Activated naive CD4-positive, alpha-beta T cell (primary cell): ENCODE measurements around the gene CADM3.
A peak's percentile ranks its signal among the peaks of the same experiment; 100 is the strongest.

ENCODE experiments used
- DNase-seq, 4 experiments: peaks; one replicate each; lab custom pipeline; 2025; lab: John Stamatoyannopoulos, UW

Gene CADM3

GRCh38 chr1:159206110-159206509 lies 34.7 kb downstream of the CADM3 start:
- DNase-seq: no peak

- DNase-seq: no peak
Observed at GRCh38 chr1:159207080-159207479, 35.7 kb downstream of the CADM3 start.

DNA sequence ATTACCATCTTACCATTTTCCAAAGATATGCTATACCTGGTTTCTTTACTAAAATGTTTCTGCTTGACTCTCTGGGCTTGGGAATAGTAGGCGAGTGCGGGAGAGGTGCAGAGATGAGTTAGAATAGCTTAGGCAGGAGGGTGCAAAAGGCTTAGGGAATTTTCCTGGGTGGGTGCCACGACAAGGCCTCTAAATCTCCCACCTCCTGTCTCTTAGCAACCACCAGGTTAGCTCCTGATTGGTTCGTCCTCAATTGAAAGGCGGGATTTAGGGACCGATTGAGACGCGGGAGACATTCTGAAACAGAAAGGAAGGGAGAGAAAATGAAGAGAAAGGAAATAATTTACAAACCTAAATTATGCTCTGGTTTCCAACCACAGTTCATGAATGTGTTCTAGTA lies 36.4 kb downstream of the CADM3 start:
- DNase-seq: no peak

- no peak for DNase-seq
Observed at GRCh38 chr1:159208175-159208825, 36.9 kb downstream of the CADM3 start.

GRCh38 chr1:159209061-159209460 lies 37.6 kb downstream of the CADM3 start:
- no peak for DNase-seq

- peak in 3 of 4 experiments; percentile 9 to 19 (median 14) for DNase-seq
Observed at GRCh38 chr1:159211331-159212136, 40.1 kb downstream of the CADM3 start.

GRCh38 chr1:159212596-159212995 lies 41.2 kb downstream of the CADM3 start:
- no peak for DNase-seq

DNA sequence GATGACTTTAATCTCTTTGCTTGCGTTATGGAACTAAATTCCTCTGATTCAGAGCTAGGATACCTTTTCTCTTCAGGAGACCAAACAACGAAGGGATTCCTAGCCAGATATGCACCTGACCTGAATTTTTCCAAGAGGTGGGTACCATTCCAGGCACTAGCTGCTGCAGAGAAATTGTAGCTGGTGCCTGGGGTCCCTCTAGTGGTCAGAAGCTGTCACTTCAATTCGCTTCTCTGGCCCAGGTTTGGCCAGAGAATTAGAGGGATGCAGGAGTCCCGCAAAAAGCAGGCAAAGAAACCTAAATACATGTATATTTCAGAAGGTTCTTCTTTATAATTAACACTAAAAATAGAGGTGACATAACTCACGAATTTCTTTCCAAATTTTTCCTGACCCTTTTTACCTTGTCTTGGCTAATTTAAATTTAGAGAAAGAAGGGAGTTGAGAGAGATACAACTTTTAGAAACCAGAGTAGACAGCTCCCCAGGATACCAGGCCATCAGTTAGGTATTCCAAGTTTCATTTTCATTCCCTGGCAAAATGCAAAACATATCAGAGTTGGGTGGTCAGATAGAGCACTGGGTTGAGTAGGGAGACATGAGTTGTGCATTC lies 42.8 kb downstream of the CADM3 start:
- DNase-seq: no peak

GRCh38 chr1:159218649-159219636 lies 47.5 kb downstream of the CADM3 start:
- DNase-seq: no peak

GRCh38 chr1:159222075-159222865 lies 50.9 kb downstream of the CADM3 start:
- DNase-seq: no peak

DNA sequence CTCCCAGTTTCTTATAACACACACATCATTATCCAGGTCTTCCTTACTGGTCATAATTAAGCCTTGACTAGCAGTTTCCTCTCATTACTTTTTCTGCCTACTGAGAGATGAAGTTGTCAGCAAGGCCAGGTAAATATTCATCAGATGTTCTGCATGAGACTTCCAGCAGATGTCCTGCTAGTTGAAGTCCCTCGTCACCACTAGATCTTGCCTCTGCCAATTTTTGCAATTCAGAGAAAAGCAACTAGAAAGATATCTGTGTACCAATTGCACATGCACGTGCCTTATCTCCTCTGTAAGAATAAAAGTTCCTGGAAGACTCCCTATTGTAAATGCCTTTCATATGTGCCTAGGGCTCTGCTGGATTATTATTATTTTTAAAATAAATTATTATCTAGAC lies 51.6 kb downstream of the CADM3 start:
- no peak for DNase-seq

GRCh38 chr1:159228554-159228953 lies 57.1 kb downstream of the CADM3 start:
- DNase-seq: no peak

GRCh38 chr1:159229260-159229885 lies 58.0 kb downstream of the CADM3 start:
- DNase-seq: no peak

DNA sequence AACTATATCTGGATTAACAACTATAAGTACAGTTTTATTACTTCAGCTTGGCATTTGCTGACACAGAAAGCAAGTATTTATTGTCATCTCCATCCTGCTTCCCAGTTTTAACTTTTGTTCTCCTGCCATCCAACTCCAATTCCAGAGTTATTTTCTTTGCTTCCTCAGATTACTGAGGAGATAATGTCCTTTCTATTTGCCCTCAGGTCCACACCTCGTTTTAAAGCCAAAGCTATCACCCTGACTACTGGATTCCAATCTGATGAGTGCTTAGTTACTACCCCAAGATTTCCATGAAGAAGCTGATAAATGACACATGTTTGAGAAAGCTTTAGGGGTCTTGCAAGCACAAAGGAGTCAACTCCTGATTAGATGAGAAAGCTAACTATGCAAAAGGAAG lies 58.5 kb downstream of the CADM3 start:
- no peak for DNase-seq

DNA sequence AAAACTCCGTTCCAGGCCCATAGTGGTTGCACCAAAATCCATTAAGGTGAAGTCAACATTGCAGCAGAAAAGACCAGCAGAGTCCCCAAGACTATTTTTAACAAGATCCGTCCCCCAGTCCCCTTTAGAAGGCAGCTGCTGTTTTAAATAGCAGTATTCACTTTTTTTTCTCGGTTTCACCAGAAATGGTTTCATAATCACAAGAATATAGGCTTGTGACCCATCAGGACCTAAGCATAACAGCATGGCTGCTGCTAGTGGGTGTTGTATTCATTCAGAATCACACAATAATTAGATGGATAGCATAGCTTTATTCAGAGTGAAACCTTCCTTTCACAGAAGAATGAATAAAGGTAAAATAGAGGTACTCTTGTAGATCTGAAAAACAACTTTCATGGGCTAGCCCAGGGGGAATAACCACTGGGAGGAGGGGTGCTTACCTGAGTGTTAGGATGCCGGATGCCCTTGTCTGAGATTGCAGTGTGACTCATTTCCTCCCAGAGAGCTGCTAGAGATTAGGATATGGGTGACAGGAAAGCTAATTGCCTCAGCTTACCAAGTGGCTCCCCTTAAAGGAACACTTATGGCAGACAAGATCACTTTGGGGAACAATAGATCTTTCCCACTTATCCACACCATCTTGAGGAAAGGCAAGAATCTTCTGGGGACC lies 68.3 kb downstream of the CADM3 start:
- no peak for DNase-seq

- DNase-seq: no peak
Observed at GRCh38 chr1:159247266-159247665, 75.9 kb downstream of the CADM3 start.

- no peak for DNase-seq
Observed at GRCh38 chr1:159248311-159248710, 76.9 kb downstream of the CADM3 start.

DNA sequence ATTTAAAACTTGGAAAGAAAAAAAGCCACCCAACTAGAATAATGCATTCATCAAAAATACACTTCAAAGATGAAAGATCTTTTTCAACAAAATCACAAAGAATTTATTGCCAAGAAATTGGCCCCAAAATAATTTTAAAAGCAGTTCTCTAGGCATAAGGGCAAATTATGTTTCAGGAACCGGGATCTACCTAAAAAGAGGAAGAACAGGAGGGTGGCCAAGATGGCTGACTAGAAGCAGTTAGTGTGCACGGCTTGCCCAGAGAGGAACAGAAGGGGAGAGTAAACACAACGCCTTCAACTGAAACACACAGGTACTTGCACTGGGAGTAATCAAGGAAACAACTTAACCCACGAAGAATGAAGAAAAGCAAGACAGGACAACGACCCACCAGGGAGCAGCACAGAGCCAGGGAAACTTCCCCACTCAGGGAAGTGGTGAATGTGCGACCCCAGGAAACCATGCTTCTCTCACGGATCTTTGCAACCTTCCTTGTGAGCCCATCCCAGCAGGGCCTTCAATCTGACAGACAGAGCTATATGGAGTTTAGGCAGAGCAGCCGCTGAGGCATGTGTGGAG lies 79.3 kb downstream of the CADM3 start:
- DNase-seq: no peak
